Cardiac ventricle fibroblast (primary cell): Measurements from ENCODE around the gene PNCK. TPM values are rescaled to one million over a fixed set of nuclear protein-coding genes. Genes with fewer than 3 reads are reported as not detected.

Source experiments
- total RNA-seq: library from RNA; depleted of rRNA; stranded (reverse); fragments of >200 nt; gene quantifications from 2 replicates; pipeline ENCODE4 v1.2.3, GENCODE V29; 2015

PNCK gene
- total RNA-seq = 0.20 and 0.25 TPM in 2 replicates

GRCh38 chrX:153673428-153674218, at the start of gene PNCK:
Gene PNCK, minus strand, starts transcription at chrX:153673813. Its CDS starts 737 bp downstream, at chrX:153673076.

GRCh38 chrX:153687121-153688039, 13.8 kb upstream of the PNCK start, which contains the start of gene SLC6A8:
Gene SLC6A8, plus strand, starts transcription at chrX:153687926. Its CDS starts 649 bp downstream, at chrX:153688575.

GRCh38 chrX:153646620-153647373, 26.8 kb downstream of the PNCK start, which contains the start of gene DUSP9:
Gene DUSP9, plus strand, starts transcription at chrX:153647203. Its CDS starts 751 bp downstream, at chrX:153647954.

Other genes starting within 250 kb of the PNCK start
- gene TREX2, start 227.8 kb downstream of the PNCK start, total RNA-seq = 1.1 and 5.5 TPM in 2 replicates
- gene HAUS7, start 203.2 kb downstream of the PNCK start, total RNA-seq = 15.6 and 16.8 TPM in 2 replicates
- 318 and 356 TPM in 2 replicates for gene BGN, start 178.8 kb downstream of the PNCK start, total RNA-seq
- gene ATP2B3, start 156.2 kb downstream of the PNCK start, total RNA-seq = not detected in 2 replicates
- 14.9 and 22.7 TPM in 2 replicates for gene CCNQ, start 74.7 kb downstream of the PNCK start, total RNA-seq
- 0.12 TPM in 1 of 2 replicates, not detected in the other for gene DUSP9, start 26.6 kb downstream of the PNCK start, total RNA-seq
- 28.0 and 31.3 TPM in 2 replicates for gene SLC6A8, start 14.1 kb upstream of the PNCK start, total RNA-seq
- 116 and 122 TPM in 2 replicates for gene BCAP31, start 50.6 kb upstream of the PNCK start, total RNA-seq
- gene ABCD1, start 51.0 kb upstream of the PNCK start, total RNA-seq = 11.7 and 11.8 TPM in 2 replicates
- gene PLXNB3, start 90.4 kb upstream of the PNCK start, total RNA-seq = 0.94 and 2.4 TPM in 2 replicates
- 0.12 TPM in 1 of 2 replicates, not detected in the other for gene SRPK3, start 107.2 kb upstream of the PNCK start, total RNA-seq
- 82.2 and 117 TPM in 2 replicates for gene IDH3G, start 120.6 kb upstream of the PNCK start, total RNA-seq
- 281 and 408 TPM in 2 replicates for gene SSR4, start 120.9 kb upstream of the PNCK start, total RNA-seq
- 0.69 and 1.3 TPM in 2 replicates for gene PDZD4, start 156.7 kb upstream of the PNCK start, total RNA-seq
- 0.05 TPM in 1 of 2 replicates, not detected in the other for gene L1CAM, start 212.4 kb upstream of the PNCK start, total RNA-seq
- gene AVPR2, start 230.9 kb upstream of the PNCK start, total RNA-seq = not detected in 2 replicates